ENCODE results near the gene DYNC2LI1. TPM values are rescaled to one million over a fixed set of nuclear protein-coding genes. Genes with fewer than 3 reads are reported as not detected.

Gene DYNC2LI1
- total and polyA plus RNA-seq, 7 donors, result 11.7 to 32.1 (median 26.8) TPM

- 94 to 97% methylated on average over 21 of the region's 21 CpGs for WGBS, 2 donors
- no peaks in the 10 kb centered on the region for H3K36me3 ChIP-seq
- no peaks in the 10 kb centered on the region for H3K9me3 ChIP-seq
- H3K27me3 ChIP-seq, result peaks cover 5 to 50% (median 25%) of the 10 kb centered on the region in 3 donors
- H3K4me1 ChIP-seq, result no peaks in the 10 kb centered on the region
- TF ChIP-seq POLR2AphosphoS5 (IDR thresholded peaks at IDR 0.05) (no peak), CTCF (IDR thresholded peaks at IDR 0.05) (no peak), EP300 (IDR thresholded peaks at IDR 0.05) (no peak), POLR2A (IDR thresholded peaks at IDR 0.05) (no peak)
- DNase-seq, result no peak
- no peak overlapping the region for H3K27ac ChIP-seq
- no peak overlapping the region for H3K4me3 ChIP-seq
- intact Hi-C loops (cut with DNase I), result no loop called here
These were observed 78.4 kb downstream of the DYNC2LI1 start for GRCh38 chr2:43852196-43852730.

GRCh38 chr2:43853141-43854081 is 79.6 kb downstream of the DYNC2LI1 start:
- DNase-seq, result no peak

GRCh38 chr2:43854671-43855070 is 80.8 kb downstream of the DYNC2LI1 start:
- Histone ChIP-seq H3K36me3 (no peaks in the 10 kb centered on the region), H3K27me3 (peaks cover 5 to 61% (median 25%) of the 10 kb centered on the region in 3 donors), H3K4me1 (no peaks in the 10 kb centered on the region), H3K27ac (no peak overlapping the region), H3K4me3 (no peak overlapping the region), H3K9me3 (no peaks in the 10 kb centered on the region)
- intact Hi-C loops (cut with DNase I), result no loop called here
- no peak for TF ChIP-seq POLR2A (IDR thresholded peaks at IDR 0.05)
- no peak for TF ChIP-seq CTCF (IDR thresholded peaks at IDR 0.05)
- no peak for TF ChIP-seq EP300 (IDR thresholded peaks at IDR 0.05)
- no peak for TF ChIP-seq POLR2AphosphoS5 (IDR thresholded peaks at IDR 0.05)
- WGBS, 2 donors, result 88 to 92% methylated on average over 3 of the region's 3 CpGs
- no peak for DNase-seq

More at GRCh38 chr2:43853141-43854081, 79.6 kb downstream of the DYNC2LI1 start:
- TF ChIP-seq POLR2AphosphoS5 (IDR thresholded peaks at IDR 0.05) (no peak), POLR2A (IDR thresholded peaks at IDR 0.05) (no peak), EP300 (IDR thresholded peaks at IDR 0.05) (no peak), CTCF (IDR thresholded peaks at IDR 0.05) (no peak)
- H3K27me3 ChIP-seq, result peaks cover 5 to 56% (median 25%) of the 10 kb centered on the region in 3 donors
- 72 to 87% methylated on average over 10 of the region's 10 CpGs for WGBS, 2 donors
- no peaks in the 10 kb centered on the region for H3K36me3 ChIP-seq
- intact Hi-C loops (cut with DNase I), result no loop called here
- no peak overlapping the region for H3K27ac ChIP-seq
- H3K4me1 ChIP-seq, result no peaks in the 10 kb centered on the region
- H3K4me3 ChIP-seq, result no peak overlapping the region
- H3K9me3 ChIP-seq, result no peaks in the 10 kb centered on the region

GRCh38 chr2:43855292-43855691 is 81.5 kb downstream of the DYNC2LI1 start:
- Histone ChIP-seq H3K9me3 (no peaks in the 10 kb centered on the region), H3K4me3 (no peak overlapping the region), H3K27ac (no peak overlapping the region), H3K36me3 (no peaks in the 10 kb centered on the region), H3K4me1 (no peaks in the 10 kb centered on the region), H3K27me3 (peaks cover 5 to 66% (median 25%) of the 10 kb centered on the region in 3 donors)
- 86 to 95% methylated on average over 2 of the region's 2 CpGs for WGBS, 2 donors
- no peak for DNase-seq
- no peak for TF ChIP-seq POLR2AphosphoS5 (IDR thresholded peaks at IDR 0.05)
- no peak for TF ChIP-seq CTCF (IDR thresholded peaks at IDR 0.05)
- no peak for TF ChIP-seq POLR2A (IDR thresholded peaks at IDR 0.05)
- no peak for TF ChIP-seq EP300 (IDR thresholded peaks at IDR 0.05)
- intact Hi-C loops (cut with DNase I), result no loop called here

Small RNA genes lying within 50 kb of the gene (small RNA-seq; reads per million reads assigned to genes)
- 0 reads per million in 3 donors for gene RN7SKP66

Other genes starting within 250 kb of the DYNC2LI1 start
- 10 to 100 TPM; 20.2 to 35.2 (median 29.6) TPM for gene THADA, start 178.0 kb upstream of the DYNC2LI1 start, total RNA-seq
- gene THADA, start 178.0 kb upstream of the DYNC2LI1 start, polyA plus RNA-seq, result 10 to 100 TPM in 1 of 3 donors, 1 to 10 TPM in 2; 4.4 to 14.0 (median 9.0) TPM
- 10 to 100 TPM; 35.3 to 83.1 (median 54.9) TPM for gene PLEKHH2, start 136.8 kb upstream of the DYNC2LI1 start, total RNA-seq
- 1 to 10 TPM in 2 of 3 donors, under 1 TPM in 1; 0.69 to 3.6 (median 1.7) TPM for gene PLEKHH2, start 136.8 kb upstream of the DYNC2LI1 start, polyA plus RNA-seq
- 1 to 10 TPM; 1.1 to 4.3 (median 2.3) TPM for gene C1GALT1C1L, start 97.6 kb upstream of the DYNC2LI1 start, total RNA-seq
- gene C1GALT1C1L, start 97.6 kb upstream of the DYNC2LI1 start, polyA plus RNA-seq, result under 1 TPM in 1 of 3 donors, not detected in 2; 0.50 TPM
- gene ABCG5, start 64.8 kb downstream of the DYNC2LI1 start, total RNA-seq, result not detected
- under 1 TPM in 2 of 3 donors, not detected in 1; 0.10 to 0.23 TPM for gene ABCG5, start 64.8 kb downstream of the DYNC2LI1 start, polyA plus RNA-seq
- not detected for gene ABCG8, start 64.9 kb downstream of the DYNC2LI1 start, total RNA-seq
- gene ABCG8, start 64.9 kb downstream of the DYNC2LI1 start, polyA plus RNA-seq, result under 1 TPM in 2 of 3 donors, not detected in 1; under 0.01 to 0.16 TPM
- 10 to 100 TPM; 49.7 to 65.7 (median 55.8) TPM for gene LRPPRC, start 221.9 kb downstream of the DYNC2LI1 start, total RNA-seq
- 10 to 100 TPM; 22.2 to 48.8 (median 24.0) TPM for gene LRPPRC, start 221.9 kb downstream of the DYNC2LI1 start, polyA plus RNA-seq